Esophagus squamous epithelium (tissue), 4 donors: Measurements from ENCODE around the gene GBF1.

ENCODE experiments used
- POLR2A ChIP-seq, 4 donors: fragments of 450-650 bp; IDR thresholded peaks; one replicate each; pipeline ENCODE4 v1.6.1; 2017; ENCODE audit warnings: antibody characterized with exemption in 4 of 4, mild to moderate bottlenecking in 4 of 4, moderate library complexity in 3 of 4
- TF ChIP-seq, protein P1 (sequence below), 6 experiments: fragments of 450-650 bp in 4 of 6; fragments of 200-600 bp in 2 of 6; sonication (generic) in 2 of 6; IDR thresholded peaks; one replicate each; pipeline ENCODE4 v1.5.1; 2016 to 2019; ENCODE audit warnings: antibody characterized with exemption in 6 of 6, mild to moderate bottlenecking in 4 of 6, moderate library complexity in 4 of 6

DNA sequence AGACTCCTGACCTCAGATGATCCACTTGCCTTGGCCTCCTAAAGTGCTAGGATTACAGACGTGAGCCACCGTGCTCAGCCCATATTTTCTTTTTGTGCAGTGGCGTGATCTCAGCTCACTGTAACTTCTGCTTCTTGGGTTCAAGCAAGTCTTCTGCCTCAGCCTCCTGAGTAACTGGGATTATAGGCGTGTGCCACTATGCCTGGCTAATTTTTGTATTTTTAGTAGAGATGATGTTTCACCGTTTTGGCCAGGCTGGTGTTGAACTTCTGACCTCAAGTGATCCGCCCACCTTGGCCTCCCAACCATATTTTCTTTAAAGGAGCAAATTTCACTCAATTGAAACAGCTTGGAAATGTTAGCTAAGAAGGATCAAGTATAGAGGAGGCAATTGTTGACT lies 16.5 kb downstream of the GBF1 start:
- TF ChIP-seq, protein P1, sequence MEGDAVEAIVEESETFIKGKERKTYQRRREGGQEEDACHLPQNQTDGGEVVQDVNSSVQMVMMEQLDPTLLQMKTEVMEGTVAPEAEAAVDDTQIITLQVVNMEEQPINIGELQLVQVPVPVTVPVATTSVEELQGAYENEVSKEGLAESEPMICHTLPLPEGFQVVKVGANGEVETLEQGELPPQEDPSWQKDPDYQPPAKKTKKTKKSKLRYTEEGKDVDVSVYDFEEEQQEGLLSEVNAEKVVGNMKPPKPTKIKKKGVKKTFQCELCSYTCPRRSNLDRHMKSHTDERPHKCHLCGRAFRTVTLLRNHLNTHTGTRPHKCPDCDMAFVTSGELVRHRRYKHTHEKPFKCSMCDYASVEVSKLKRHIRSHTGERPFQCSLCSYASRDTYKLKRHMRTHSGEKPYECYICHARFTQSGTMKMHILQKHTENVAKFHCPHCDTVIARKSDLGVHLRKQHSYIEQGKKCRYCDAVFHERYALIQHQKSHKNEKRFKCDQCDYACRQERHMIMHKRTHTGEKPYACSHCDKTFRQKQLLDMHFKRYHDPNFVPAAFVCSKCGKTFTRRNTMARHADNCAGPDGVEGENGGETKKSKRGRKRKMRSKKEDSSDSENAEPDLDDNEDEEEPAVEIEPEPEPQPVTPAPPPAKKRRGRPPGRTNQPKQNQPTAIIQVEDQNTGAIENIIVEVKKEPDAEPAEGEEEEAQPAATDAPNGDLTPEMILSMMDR (IDR thresholded peaks at IDR 0.05), result no peak
- TF ChIP-seq POLR2A (IDR thresholded peaks at IDR 0.05), result no peak
